H1 (cell line): Measurements from ENCODE around the gene DYNLT2. TPM values are rescaled to one million over a fixed set of nuclear protein-coding genes. Genes with fewer than 3 reads are reported as not detected.

Experiments
- CHD2 ChIP-seq: IDR thresholded peaks from 2 replicates; pipeline ENCODE4 v1.6.1; 2012; ENCODE audit warnings: low read length, improper control_type of control experiment
- CHD7 ChIP-seq: fragments of 300-600 bp; sonication (generic); IDR thresholded peaks from 2 replicates; pipeline ENCODE4 v1.7.1; 2012; ENCODE audit warnings: low read length, moderate library complexity, mild to moderate bottlenecking, inconsistent platforms; ENCODE audit not compliant: insufficient replicate concordance
- CTCF ChIP-seq, 3 experiments: IDR thresholded peaks; 1 replicate in 2 of 3; 2 replicates in 1 of 3; pipeline versions ENCODE4 v1.5.1 to v1.6.1; 2011; ENCODE audit warnings: low read length in 3 of 3, mild to moderate bottlenecking in 3 of 3, inconsistent platforms in 2 of 3, low read depth in 1 of 3, moderate library complexity in 1 of 3; ENCODE audit not compliant: insufficient read depth in 1 of 3; ENCODE audit errors: control extremely low read depth in 1 of 3
- KDM5A ChIP-seq: fragments of 200-600 bp; IDR thresholded peaks from 2 replicates; pipeline ENCODE4 v1.7.1; 2012; ENCODE audit warnings: mild to moderate bottlenecking, low read length, inconsistent platforms, mixed read lengths
- RXRA ChIP-seq: IDR thresholded peaks from 2 replicates; pipeline ENCODE4 v1.6.1; 2011; ENCODE audit warnings: low read depth, mild to moderate bottlenecking, low read length, moderate library complexity; ENCODE audit not compliant: insufficient read depth
- SIRT6 ChIP-seq: IDR thresholded peaks from one replicate; pipeline ENCODE4 v1.7.1; 2012; ENCODE audit warnings: low read length, inconsistent platforms
- SP4 ChIP-seq: IDR thresholded peaks from 2 replicates; pipeline ENCODE4 v1.6.1; 2012; ENCODE audit warnings: low read length, inconsistent platforms
- polyA plus RNA-seq, 7 experiments: library from polyadenylated mRNA; depleted of rRNA in 3 of 7; stranded (reverse) in 5 of 7; unstranded in 2 of 7; fragments of >200 nt in 5 of 7; fragments of 200-250 nt in 2 of 7; gene quantifications; 1 replicate in 5 of 7; 2 replicates in 1 of 7; 4 replicates in 1 of 7; pipeline versions ENCODE4 v1.2.1 to v1.2.3, GENCODE V29; 2011 to 2013; ENCODE audit warnings: missing spikeins in 2 of 7, mixed read lengths in 2 of 7
- total RNA-seq: library from RNA; stranded (reverse); fragmentation: NEBNext Ultra II Directional; extraction: Animal tissue kit (Norgen Biotek cat#: 25700); gene quantifications from 2 replicates; pipeline ENCODE4 v1.2.1, GENCODE V29; 2021

DYNLT2 gene
- total and polyA plus RNA-seq, 2 of the 8 experiments (the other 6 are each of a cell fraction or from before 2014, with no cell fraction given), result 0.48 to 1.8 TPM

GRCh38 chr6:169714595-169714994, 36.8 kb downstream of the DYNLT2 start (continued):
- no peak for TF ChIP-seq CHD7
- no peak for TF ChIP-seq RXRA
- no peak for TF ChIP-seq CTCF (IDR thresholded peaks at IDR 0.05; ENCODE audit: control extremely low read depth in 1 of 3, insufficient read depth in 1 of 3, low read depth in 1 of 3, low read length in 3 of 3)
- no peak for TF ChIP-seq SIRT6
- no peak for TF ChIP-seq CHD2
- TF ChIP-seq KDM5A, result no peak
- no peak for TF ChIP-seq SP4
